Upper lobe of left lung (tissue), 4 donors: ENCODE data around the gene OR9Q2.

ENCODE experiments used
- CTCF ChIP-seq, 6 experiments: fragments of 450-650 bp in 4 of 6; fragments of 200-600 bp in 2 of 6; sonication (generic) in 2 of 6; IDR thresholded peaks; one replicate each; pipeline ENCODE4 v1.5.1; 2016 to 2019; ENCODE audit warnings: antibody characterized with exemption in 6 of 6
- POLR2A ChIP-seq, 4 donors: fragments of 450-650 bp; IDR thresholded peaks; one replicate each; pipeline ENCODE4 v1.5.1; 2016 to 2017; ENCODE audit warnings: antibody characterized with exemption in 4 of 4, mild to moderate bottlenecking in 2 of 4
- POLR2AphosphoS5 ChIP-seq, 2 donors: sonication (generic); formaldehyde crosslinking; IDR thresholded peaks; one replicate each; pipeline ENCODE4 v1.5.1; 2017; ENCODE audit warnings: antibody characterized with exemption in 2 of 2

- TF ChIP-seq CTCF (IDR thresholded peaks at IDR 0.05) (no peak), POLR2A (IDR thresholded peaks at IDR 0.05) (no peak), POLR2AphosphoS5 (IDR thresholded peaks at IDR 0.05) (no peak)
These were observed 23.3 kb upstream of the OR9Q2 start for GRCh38 chr11:58165504-58166106.
